HFFc6 (cell line): ENCODE measurements around the gene LRRC75B. TPM values are rescaled to one million over a fixed set of nuclear protein-coding genes. Genes with fewer than 3 reads are reported as not detected.

Experiments used
- DNase-seq: peaks from one replicate; pipeline ENCODE4 v3.0.0-alpha.2; 2018
- H3K27ac Mint-ChIP-seq: 2 replicates; pipeline ENCODE4 v1.8.0; 2020; ENCODE audit warnings: mild to moderate bottlenecking, mixed read lengths
- H3K27me3 Mint-ChIP-seq: 2 replicates; pipeline ENCODE4 v1.8.0; 2021; ENCODE audit warnings: mild to moderate bottlenecking, moderate library complexity, mixed read lengths; ENCODE audit not compliant: insufficient read depth
- H3K36me3 Mint-ChIP-seq: 2 replicates; pipeline ENCODE4 v1.8.0; 2021; ENCODE audit warnings: low read depth, mixed read lengths
- H3K4me1 Mint-ChIP-seq: 2 replicates; pipeline ENCODE4 v1.8.0; 2020; ENCODE audit warnings: low read depth, mixed read lengths
- H3K4me3 Mint-ChIP-seq: 2 replicates; pipeline ENCODE4 v1.8.0; 2020; ENCODE audit warnings: mild to moderate bottlenecking, moderate library complexity, mixed read lengths
- H3K9me3 Mint-ChIP-seq: 2 replicates; pipeline ENCODE4 v1.8.0; 2020; ENCODE audit warnings: mild to moderate bottlenecking, mixed read lengths
- CTCF ChIP-seq: fragments of 200-600 bp; sonication (generic); IDR thresholded peaks from 2 replicates; pipeline ENCODE4 v1.5.0; 2021; ENCODE audit warnings: antibody characterized with exemption, mild to moderate bottlenecking
- total RNA-seq, 6 experiments: library from RNA; stranded (reverse); fragmentation: NEBNext Ultra II Directional; extraction: Animal tissue kit (Norgen Biotek cat#: 25700); gene quantifications; 2 replicates in 1 of 6; 3 replicates in 5 of 6; pipeline ENCODE4 v1.2.3, GENCODE V29; 2021

Gene LRRC75B
- total RNA-seq, 6 experiments from 2014 or later = 0.87 to 1.6 (median 1.0) TPM

DNA sequence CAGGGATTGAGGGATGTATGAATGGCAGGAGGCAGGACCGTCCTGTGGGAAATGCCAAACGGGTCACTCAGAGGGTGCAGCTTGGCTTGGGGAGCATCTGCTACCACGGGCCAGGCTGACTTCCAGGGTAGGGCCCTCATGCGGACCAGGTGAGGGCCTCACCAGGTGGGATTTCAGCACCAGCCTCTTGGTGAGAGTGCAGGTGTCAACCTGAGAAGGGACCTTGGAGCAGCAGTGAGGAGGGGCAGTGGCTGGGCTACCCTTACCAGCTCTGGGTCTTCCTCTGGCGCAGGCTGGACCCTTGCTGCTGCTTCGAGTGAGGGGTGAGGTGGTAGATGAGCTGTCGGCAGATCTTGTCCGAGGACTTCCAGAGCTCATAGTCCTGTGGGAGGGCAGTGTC lies 4.9 kb downstream of the LRRC75B start:
- H3K4me1 Mint-ChIP-seq = no peaks in the 10 kb centered on the region; the same call in 1 of the 2 replicates
- no peak overlapping the region for H3K4me3 Mint-ChIP-seq
- no peak for TF ChIP-seq CTCF
- DNase-seq = no peak
- no peak overlapping the region for H3K27ac Mint-ChIP-seq
- H3K9me3 Mint-ChIP-seq = no peaks in the 10 kb centered on the region
- H3K27me3 Mint-ChIP-seq = peaks cover 3% of the 10 kb centered on the region
- H3K36me3 Mint-ChIP-seq = no peaks in the 10 kb centered on the region

DNA sequence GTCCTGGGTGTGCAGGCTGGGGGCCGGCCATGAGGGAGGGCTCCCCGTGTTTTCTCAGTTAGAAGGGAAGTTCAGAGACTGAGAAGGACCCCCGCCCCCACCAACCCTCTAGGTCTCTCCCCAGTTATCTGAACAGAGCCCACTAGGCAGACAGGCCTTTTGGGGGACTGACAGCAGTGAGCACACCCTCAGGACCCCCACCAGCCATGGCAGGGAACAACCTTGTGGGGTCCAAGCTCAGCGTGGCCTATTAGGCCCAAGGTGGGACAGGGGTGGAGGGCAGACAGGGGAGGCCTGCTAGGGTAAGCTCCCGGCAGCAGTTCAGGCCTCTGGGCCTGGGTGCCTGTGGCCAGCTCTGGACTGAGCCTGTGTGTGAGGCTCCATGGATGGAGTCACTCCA lies 5.6 kb downstream of the LRRC75B start:
- Mint-ChIP-seq H3K4me1 (no peaks in the 10 kb centered on the region; the same call in 1 of the 2 replicates), H3K27me3 (peaks cover 3% of the 10 kb centered on the region), H3K27ac (no peak overlapping the region), H3K36me3 (no peaks in the 10 kb centered on the region), H3K4me3 (no peak overlapping the region), H3K9me3 (no peaks in the 10 kb centered on the region)
- no peak for DNase-seq
- no peak for TF ChIP-seq CTCF

DNA sequence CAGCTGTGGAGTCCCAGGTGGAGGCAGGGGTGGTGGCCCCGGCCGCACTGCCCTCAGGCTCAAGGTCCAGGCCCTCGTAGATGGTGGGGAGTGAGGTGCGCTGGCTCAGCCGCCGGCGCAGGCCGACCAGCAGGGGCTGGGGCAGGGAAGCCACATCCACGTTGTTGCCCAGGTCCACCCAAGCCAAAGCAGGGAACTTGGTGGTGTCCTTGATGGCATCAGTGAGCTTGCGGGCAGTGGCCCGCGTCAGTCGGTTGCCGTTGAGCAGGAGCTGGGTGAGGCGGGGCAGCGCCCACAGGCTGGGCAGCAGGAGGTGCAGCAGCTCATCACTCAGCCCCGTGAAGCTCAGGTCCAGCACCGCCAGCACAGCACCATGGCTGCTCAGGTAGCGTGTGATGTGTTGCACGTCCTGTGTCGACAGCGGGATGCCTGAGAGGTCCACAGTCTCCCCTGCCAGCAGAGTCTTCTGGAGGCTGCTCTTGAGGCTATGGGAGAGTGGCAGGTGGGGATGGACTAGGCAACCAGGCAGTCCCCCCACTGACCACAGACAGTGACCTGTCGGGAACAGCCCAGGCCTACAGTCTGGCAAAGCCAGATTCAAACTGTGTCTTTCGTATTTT lies 6.8 kb downstream of the LRRC75B start:
- Mint-ChIP-seq H3K27me3 (no peaks in the 10 kb centered on the region; the same call in 1 of the 2 replicates), H3K9me3 (no peaks in the 10 kb centered on the region)
- no peak for TF ChIP-seq CTCF

GRCh38 chr22:24585461-24585860 lies 7.4 kb downstream of the LRRC75B start:
- TF ChIP-seq CTCF = no peak
- no peak for DNase-seq
- H3K4me1 Mint-ChIP-seq = peaks cover 3% of the 10 kb centered on the region
- no peaks in the 10 kb centered on the region for H3K9me3 Mint-ChIP-seq
- no peaks in the 10 kb centered on the region; the same call in 1 of the 2 replicates for H3K27me3 Mint-ChIP-seq
- no peak overlapping the region for H3K27ac Mint-ChIP-seq
- H3K4me3 Mint-ChIP-seq = no peak overlapping the region
- H3K36me3 Mint-ChIP-seq = no peaks in the 10 kb centered on the region

More for the DNA sequence above, 6.8 kb downstream of the LRRC75B start:
- Mint-ChIP-seq H3K4me1 (no peaks in the 10 kb centered on the region; the same call in 1 of the 2 replicates), H3K36me3 (no peaks in the 10 kb centered on the region), H3K27ac (no peak overlapping the region), H3K4me3 (no peak overlapping the region)
- DNase-seq = no peak

- Mint-ChIP-seq H3K27me3 (no peaks in the 10 kb centered on the region; the same call in 1 of the 2 replicates), H3K4me1 (peaks cover 9% of the 10 kb centered on the region)
Observed at GRCh38 chr22:24584871-24585411, 7.9 kb downstream of the LRRC75B start.

More at GRCh38 chr22:24584871-24585411, 7.9 kb downstream of the LRRC75B start:
- TF ChIP-seq CTCF = no peak
- Mint-ChIP-seq H3K9me3 (no peaks in the 10 kb centered on the region), H3K4me3 (no peak overlapping the region), H3K27ac (no peak overlapping the region), H3K36me3 (no peaks in the 10 kb centered on the region)
- no peak for DNase-seq
